Measurements from ENCODE around the gene MVB12A. TPM values are rescaled to one million over a fixed set of nuclear protein-coding genes. Genes with fewer than 3 reads are reported as not detected.

The MVB12A gene
- total RNA-seq, 2 experiments from 2014 or later = 36.5 to 42.4 TPM

DNA sequence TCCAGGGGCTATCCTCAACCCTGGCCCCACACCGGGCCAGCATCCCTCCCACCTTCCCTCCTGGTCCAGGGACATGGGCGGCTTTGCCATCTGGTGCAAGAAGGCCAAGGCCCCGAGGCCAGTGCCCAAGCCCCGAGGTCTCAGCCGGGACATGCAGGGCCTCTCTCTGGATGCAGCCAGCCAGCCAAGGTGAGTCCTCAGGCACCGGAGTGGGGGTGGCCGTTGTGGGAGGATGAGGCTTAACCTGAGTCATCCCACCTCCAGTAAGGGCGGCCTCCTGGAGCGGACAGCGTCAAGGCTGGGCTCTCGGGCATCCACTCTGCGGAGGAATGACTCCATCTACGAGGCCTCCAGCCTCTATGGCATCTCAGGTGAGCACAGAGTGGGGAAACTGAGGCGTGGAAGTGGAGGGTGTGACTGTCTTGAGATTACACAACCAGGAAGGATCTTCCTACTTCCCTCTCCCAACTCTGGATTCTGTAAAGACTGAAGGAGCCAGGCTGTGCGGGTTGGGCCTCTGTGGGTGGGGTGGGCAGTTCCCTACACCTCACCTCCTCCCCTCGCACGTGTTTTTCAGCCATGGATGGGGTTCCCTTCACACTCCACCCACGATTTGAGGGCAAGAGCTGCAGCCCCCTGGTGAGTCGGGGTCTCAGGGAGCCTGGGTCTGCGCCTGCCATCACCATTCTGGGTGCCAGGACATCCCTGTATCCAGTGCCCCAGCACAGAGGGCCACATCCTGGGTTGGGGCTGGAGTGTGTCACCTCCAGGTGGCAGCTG is 3.8 kb downstream of the MVB12A start:
- ChIA-PET POLR2A (no interaction called here), CTCF (no interaction called here)
- intact Hi-C loops (cut with micrococcal nuclease) = loop anchor here (5.0 kb wide), 1 partner anchor 89 kb away; the partner anchor contains the start of gene PGLS

DNA sequence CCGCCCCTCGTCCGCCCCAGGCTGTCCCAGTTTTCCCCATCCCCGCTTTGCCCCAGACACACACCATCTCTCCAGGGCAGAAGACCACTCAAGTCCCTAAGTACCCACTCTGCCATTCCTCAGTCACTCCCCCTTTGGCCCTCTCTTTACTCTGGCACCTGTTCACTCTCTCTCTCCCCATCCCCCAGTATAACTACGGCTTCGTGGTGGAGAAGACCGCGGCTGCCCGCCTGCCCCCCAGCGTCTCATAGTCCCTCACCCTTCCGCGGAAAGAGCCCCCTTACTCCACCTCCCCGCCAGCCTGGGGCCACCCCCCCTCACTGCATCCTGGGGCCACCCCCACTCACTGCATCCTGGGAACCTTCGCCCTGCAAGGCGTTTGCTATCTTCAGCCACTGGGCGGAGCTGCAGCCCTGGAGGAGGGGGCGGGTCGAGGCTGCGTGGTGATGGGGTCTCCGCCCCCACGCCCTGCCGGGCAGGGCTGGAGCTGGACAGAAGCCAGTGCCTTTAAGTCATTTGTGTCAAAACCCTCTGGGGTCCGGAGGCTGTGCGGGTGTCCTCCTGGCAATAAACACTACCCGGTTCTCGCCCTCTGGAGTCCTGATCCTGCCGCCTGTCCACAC is 5.0 kb downstream of the MVB12A start:
- intact Hi-C loops (cut with micrococcal nuclease) = loop anchor here (5.0 kb wide), 1 partner anchor 87 kb away; the partner anchor contains the start of gene PGLS
- Mint-ChIP-seq H3K4me3 (no peak overlapping the region), H3K36me3 (peaks cover 8% of the 10 kb centered on the region), H3K27ac (no peak overlapping the region), H3K9me3 (no peaks in the 10 kb centered on the region), H3K27me3 (no peaks in the 10 kb centered on the region), H3K4me1 (ENCODE audit: low read depth) (peaks cover 12% of the 10 kb centered on the region)
- DNase-seq = peak; percentile 57
- ChIA-PET CTCF (interaction anchor here (0.8 kb wide), 1 partner anchor 24 kb away, joined by 3 read pairs; the partner anchor contains the start of gene TMEM221), POLR2A (no interaction called here)

More for the DNA sequence above, 3.8 kb downstream of the MVB12A start:
- no peak overlapping the region for H3K4me3 Mint-ChIP-seq
- DNase-seq = no peak
- peaks cover 8% of the 10 kb centered on the region for H3K36me3 Mint-ChIP-seq
- H3K27ac Mint-ChIP-seq = no peak overlapping the region
- peaks cover 19% of the 10 kb centered on the region for H3K4me1 Mint-ChIP-seq (ENCODE audit: low read depth)
- no peaks in the 10 kb centered on the region for H3K9me3 Mint-ChIP-seq
- H3K27me3 Mint-ChIP-seq = no peaks in the 10 kb centered on the region

DNA sequence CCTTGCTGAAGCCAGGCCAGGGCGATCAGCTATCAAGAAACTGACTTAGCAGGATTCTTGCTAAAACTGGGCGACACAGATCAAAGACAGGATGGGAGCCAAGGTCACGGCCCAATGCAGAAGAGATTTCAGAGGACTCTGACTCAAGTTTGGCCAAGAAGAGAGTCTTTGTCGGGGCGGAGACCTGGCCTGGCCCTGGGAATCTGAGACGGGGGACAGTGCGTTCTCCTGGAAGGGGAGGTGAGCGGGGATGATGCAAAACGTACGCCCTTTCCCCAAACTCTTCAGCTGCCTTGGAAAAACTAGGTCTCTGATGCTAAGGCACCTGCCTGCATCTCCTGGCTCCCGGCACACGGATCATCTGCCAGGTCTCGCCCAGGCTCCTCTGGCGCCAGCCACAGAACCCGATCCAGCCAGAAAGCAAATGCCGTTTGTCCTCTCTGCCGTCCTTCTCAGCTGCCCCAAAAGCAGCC is 9.8 kb downstream of the MVB12A start:
- no peak overlapping the region for H3K27ac Mint-ChIP-seq
- CTCF ChIA-PET = interaction anchor here (0.6 kb wide), 2 partner anchors 43 to 82 kb away, joined by 3 read pairs; no protein-coding TSS in a partner anchor
- POLR2A ChIA-PET = interaction anchor here (0.5 to 1.8 kb wide), 3 partner anchors 10 to 395 kb away, joined by 3 to 5 read pairs (median 3); partner anchors contain the start of gene MVB12A

DNA sequence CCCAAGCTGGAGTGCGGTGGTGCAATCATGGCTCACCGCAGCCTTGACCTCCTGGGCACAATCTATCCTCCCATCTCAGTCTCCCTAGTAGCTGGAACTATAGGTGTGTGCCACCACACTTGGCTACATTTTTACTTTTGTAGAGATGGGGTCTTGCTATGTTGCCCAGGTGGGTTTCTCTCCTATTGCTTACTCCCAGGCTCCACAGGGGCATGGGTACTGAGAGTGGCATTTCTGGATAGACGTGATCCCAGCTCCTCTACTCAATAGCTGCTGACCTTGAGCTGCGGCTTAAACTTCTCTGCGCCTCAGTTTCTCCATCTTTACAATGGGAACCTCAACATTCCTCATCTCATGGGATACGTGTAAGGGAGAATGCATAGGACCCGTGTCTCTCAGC is 11.6 kb downstream of the MVB12A start:
- no peak for DNase-seq
- ChIA-PET CTCF (interaction anchor here (1.5 kb wide), 1 partner anchor 10 kb away, joined by 4 read pairs; no protein-coding TSS in a partner anchor), POLR2A (no interaction called here)
- no peaks in the 10 kb centered on the region for H3K4me1 Mint-ChIP-seq (ENCODE audit: low read depth)
- no peaks in the 10 kb centered on the region for H3K27me3 Mint-ChIP-seq
- H3K9me3 Mint-ChIP-seq = no peaks in the 10 kb centered on the region
- no peak overlapping the region for H3K4me3 Mint-ChIP-seq
- intact Hi-C loops (cut with micrococcal nuclease) = no loop called here
- no peak overlapping the region for H3K27ac Mint-ChIP-seq
- H3K36me3 Mint-ChIP-seq = no peaks in the 10 kb centered on the region

More for the DNA sequence above, 9.8 kb downstream of the MVB12A start:
- DNase-seq = no peak
- Mint-ChIP-seq H3K27me3 (no peaks in the 10 kb centered on the region), H3K4me1 (ENCODE audit: low read depth) (peaks cover 2% of the 10 kb centered on the region), H3K4me3 (no peak overlapping the region), H3K9me3 (no peaks in the 10 kb centered on the region), H3K36me3 (no peaks in the 10 kb centered on the region)
- intact Hi-C loops (cut with micrococcal nuclease) = no loop called here

DNA sequence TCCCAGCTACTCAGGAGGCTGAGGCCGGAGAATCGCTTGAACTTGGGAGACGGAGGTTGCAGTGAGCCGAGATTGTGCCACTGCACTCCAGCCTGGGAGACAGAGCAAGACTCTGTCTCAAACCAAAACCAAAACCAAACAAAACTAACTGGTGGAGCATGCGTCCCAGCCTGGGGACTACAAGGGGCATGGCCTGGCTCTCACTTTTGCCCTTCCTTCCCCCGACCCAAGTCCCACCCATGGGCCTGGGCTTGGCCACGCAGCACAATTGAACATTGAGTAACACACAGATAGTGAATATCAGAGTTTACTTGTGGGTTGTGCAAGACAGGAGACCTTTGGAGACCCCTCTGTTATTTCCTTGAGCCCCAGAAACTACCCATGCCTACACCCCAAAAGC is 15.4 kb downstream of the MVB12A start:
- no peak overlapping the region for H3K27ac Mint-ChIP-seq
- H3K9me3 Mint-ChIP-seq = no peaks in the 10 kb centered on the region
- H3K27me3 Mint-ChIP-seq = no peaks in the 10 kb centered on the region
- ChIA-PET POLR2A (no interaction called here), CTCF (no interaction called here)
- no peaks in the 10 kb centered on the region for H3K36me3 Mint-ChIP-seq
- no peak for DNase-seq
- intact Hi-C loops (cut with micrococcal nuclease) = no loop called here
- H3K4me3 Mint-ChIP-seq = no peak overlapping the region
- no peaks in the 10 kb centered on the region for H3K4me1 Mint-ChIP-seq (ENCODE audit: low read depth)

DNA sequence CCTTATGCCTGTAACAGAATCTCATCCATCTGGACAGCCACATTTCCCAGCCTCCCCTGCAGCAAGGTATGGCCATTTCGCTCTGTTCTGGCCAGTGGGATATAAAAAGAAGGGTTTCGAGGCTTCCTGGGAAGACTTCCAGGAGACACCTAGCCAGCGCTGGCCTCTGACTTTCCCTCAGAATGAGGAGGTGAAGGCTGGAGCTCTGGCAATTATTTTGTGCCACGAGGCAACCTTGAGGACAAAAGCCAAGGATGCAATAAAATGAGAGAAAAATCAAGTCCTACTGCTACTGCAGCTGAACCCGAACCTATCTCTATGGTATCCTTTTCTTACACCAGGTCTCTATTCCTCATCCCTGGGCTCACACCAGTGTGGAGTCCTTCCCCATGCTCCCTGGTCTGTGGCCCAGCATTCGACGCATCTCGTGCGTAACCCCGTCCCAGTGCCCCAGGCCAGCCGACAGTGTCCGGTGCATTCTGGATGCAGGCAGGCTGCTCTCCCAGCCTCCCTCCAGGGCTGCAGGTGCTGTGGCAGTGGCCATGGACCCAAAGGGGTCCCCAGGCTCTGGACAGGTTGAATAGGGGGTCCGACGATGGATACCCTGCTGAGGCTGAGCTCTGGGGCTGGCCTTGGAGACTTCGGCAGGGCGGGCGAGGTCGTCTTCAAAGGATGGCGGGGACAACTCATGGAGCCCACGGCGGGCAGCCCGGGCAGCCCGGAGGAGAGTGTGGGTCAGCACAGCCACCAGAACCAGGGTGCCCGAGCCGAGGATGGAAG is 16.4 kb downstream of the MVB12A start:
- H3K27ac Mint-ChIP-seq = no peak overlapping the region
- no peaks in the 10 kb centered on the region for H3K36me3 Mint-ChIP-seq

DNA sequence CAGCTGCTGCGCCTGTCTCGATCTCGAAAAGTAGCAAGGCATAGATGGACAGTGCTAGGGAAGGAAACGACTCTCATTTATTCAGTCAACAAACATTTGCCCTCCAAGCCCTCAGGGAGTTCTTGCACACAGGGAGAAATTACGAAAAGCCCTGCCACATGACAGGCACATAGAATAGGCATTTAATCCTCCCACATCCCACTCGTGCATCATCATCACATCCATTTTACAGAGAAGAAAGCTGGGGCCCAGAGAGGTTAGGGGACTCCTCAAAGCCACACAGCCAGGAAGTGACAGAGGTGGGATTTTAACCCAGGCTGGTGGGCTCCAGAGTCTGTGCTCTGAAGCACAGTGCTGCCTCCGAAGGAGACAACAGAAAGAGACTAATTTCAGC is 17.0 kb downstream of the MVB12A start:
- H3K36me3 Mint-ChIP-seq = no peaks in the 10 kb centered on the region
- intact Hi-C loops (cut with micrococcal nuclease) = no loop called here
- no peaks in the 10 kb centered on the region for H3K27me3 Mint-ChIP-seq
- H3K9me3 Mint-ChIP-seq = peaks cover 4% of the 10 kb centered on the region
- ChIA-PET CTCF (no interaction called here), POLR2A (no interaction called here)
- no peak overlapping the region for H3K27ac Mint-ChIP-seq
- DNase-seq = no peak
- no peak overlapping the region for H3K4me3 Mint-ChIP-seq
- H3K4me1 Mint-ChIP-seq (ENCODE audit: low read depth) = no peaks in the 10 kb centered on the region

More for the DNA sequence above, 16.4 kb downstream of the MVB12A start:
- ChIA-PET CTCF (no interaction called here), POLR2A (no interaction called here)
- intact Hi-C loops (cut with micrococcal nuclease) = no loop called here
- H3K4me3 Mint-ChIP-seq = no peak overlapping the region
- no peaks in the 10 kb centered on the region for H3K9me3 Mint-ChIP-seq
- no peaks in the 10 kb centered on the region for H3K4me1 Mint-ChIP-seq (ENCODE audit: low read depth)
- H3K27me3 Mint-ChIP-seq = no peaks in the 10 kb centered on the region
- DNase-seq = no peak

DNA sequence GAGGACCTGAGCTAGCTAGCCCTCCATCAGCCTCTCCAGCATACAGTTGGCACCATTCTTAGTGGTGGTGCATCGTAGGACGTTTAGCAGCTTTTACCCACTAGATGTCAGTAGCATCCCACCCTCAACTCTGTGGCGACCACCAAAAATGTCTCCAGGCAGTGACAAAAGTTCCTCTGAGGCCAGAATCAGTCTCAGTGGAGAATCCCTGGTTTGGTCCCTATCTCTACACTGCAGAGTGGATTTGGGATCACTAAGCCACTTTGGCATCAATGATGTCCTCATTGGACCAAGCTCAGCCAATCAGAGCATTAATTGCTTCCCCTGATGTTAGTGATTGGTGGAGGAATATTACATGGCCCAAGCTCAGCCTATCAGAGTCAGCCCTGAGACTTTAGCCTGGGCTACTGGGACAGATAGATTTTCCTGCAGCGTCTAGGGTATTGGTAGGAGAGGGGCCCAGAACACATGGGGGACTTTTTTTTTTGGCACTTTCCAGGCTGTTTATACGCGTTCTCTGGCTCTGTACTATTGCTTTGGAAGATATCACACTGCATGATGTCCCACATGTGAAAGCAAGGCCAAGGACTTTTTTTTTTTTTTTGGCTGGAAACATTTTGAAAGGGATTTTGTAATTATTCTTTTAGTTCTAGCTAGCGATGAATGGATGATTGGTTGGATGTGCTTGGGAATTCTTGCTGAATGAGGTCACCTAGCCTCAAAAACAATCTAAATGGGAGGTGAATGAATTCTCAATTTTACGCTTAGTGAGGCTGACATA is 21.6 kb downstream of the MVB12A start:
- ChIA-PET CTCF (interaction anchor here (0.6 to 2.5 kb wide), 14 partner anchors 9 to 165 kb away, joined by 3 to 23 read pairs (median 4); partner anchors contain the start of genes BST2 and MVB12A), POLR2A (interaction anchor here (0.7 kb wide), 1 partner anchor 333 kb away, joined by 3 read pairs; no protein-coding TSS in a partner anchor)
- intact Hi-C loops (cut with micrococcal nuclease) = no loop called here
- Mint-ChIP-seq H3K27ac (no peak overlapping the region), H3K27me3 (no peaks in the 10 kb centered on the region), H3K36me3 (no peaks in the 10 kb centered on the region), H3K4me3 (no peak overlapping the region), H3K9me3 (peaks cover 4% of the 10 kb centered on the region), H3K4me1 (ENCODE audit: low read depth) (no peaks in the 10 kb centered on the region)
- DNase-seq = peak; percentile 29

DNA sequence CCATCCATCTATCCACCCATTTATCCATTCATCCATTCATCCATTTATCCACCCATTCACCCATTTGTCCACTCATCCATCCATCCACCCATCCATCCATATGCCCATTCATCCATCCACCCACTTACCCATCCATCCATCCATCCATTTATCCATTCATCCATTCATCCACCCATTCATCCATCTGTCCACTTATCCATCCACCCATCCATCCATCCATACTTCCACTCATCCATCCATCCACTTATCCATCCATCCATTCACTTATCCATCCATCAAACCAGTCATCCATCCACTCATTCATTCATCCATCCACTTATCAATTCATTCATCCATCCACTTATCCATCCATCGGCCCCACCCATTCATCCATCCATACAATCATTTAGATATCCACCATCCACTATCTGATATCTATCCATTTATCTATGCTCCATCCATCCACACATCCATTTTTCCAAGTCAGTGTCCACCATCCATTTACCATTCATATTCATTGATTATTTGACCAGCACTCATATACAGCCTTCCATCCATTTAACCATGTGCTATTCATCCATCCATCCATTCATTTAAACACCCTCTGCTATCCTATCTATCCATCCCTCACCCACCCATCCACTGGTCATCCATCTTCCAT is 25.8 kb downstream of the MVB12A start:
- no peaks in the 10 kb centered on the region for H3K36me3 Mint-ChIP-seq
- H3K4me1 Mint-ChIP-seq (ENCODE audit: low read depth) = peaks cover 9% of the 10 kb centered on the region
- POLR2A ChIA-PET = interaction anchor here (1.6 kb wide), 1 partner anchor 39 kb away, joined by 3 read pairs; no protein-coding TSS in a partner anchor
- peaks cover 11% of the 10 kb centered on the region for H3K27me3 Mint-ChIP-seq
- intact Hi-C loops (cut with micrococcal nuclease) = no loop called here
- DNase-seq = no peak
- no peak overlapping the region for H3K4me3 Mint-ChIP-seq
- no peak overlapping the region for H3K27ac Mint-ChIP-seq
- peaks cover 4% of the 10 kb centered on the region for H3K9me3 Mint-ChIP-seq
- CTCF ChIA-PET = interaction anchor here (0.9 kb wide), 1 partner anchor 9 kb away, joined by 4 read pairs; no protein-coding TSS in a partner anchor

DNA sequence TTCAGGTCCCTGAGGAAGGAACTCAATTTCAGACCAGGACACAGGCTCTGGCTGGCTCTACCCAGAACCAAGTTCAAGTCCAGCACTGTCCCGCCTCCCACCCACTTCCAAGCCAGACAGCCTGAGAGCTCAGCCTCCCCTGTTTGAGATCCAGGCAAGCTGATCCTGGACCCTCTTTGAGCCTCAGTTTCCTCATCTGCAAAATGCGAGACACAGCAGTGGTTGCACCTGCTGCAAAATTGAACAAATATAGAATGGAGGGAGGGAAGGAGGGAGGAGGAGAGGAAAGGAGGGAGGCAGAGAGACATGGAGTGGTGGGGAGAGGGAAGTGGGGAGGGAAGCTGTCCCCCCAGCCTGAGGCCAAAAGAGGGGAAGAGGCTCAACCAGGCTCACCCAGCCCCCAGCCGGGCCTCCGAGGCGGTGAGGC is 27.9 kb downstream of the MVB12A start:
- Mint-ChIP-seq H3K27ac (no peak overlapping the region), H3K4me3 (no peak overlapping the region), H3K9me3 (no peaks in the 10 kb centered on the region), H3K27me3 (peaks cover 11% of the 10 kb centered on the region), H3K4me1 (ENCODE audit: low read depth) (peaks cover 12% of the 10 kb centered on the region), H3K36me3 (no peaks in the 10 kb centered on the region)
- DNase-seq = no peak
- CTCF ChIA-PET = interaction anchor here (0.8 to 2.0 kb wide), 5 partner anchors 18 to 130 kb away, joined by 3 to 6 read pairs (median 3); no protein-coding TSS in a partner anchor
- POLR2A ChIA-PET = no interaction called here
- intact Hi-C loops (cut with micrococcal nuclease) = no loop called here

All from activated CD4-positive, alpha-beta memory T cell treated with anti-CD3 and anti-CD28 coated beads for 36 hours (primary cell).